Tibial nerve (tissue), 3 donors: ENCODE results near the gene RAB6D.

ENCODE experiments used
- POLR2A ChIP-seq, 2 donors: fragments of 450-650 bp; IDR thresholded peaks; one replicate each; pipeline ENCODE4 v1.6.1; 2017; ENCODE audit warnings: antibody characterized with exemption in 2 of 2, mild to moderate bottlenecking in 2 of 2, moderate library complexity in 2 of 2
- TF ChIP-seq, protein P1 (sequence below), 5 experiments: fragments of 200-600 bp in 3 of 5; fragments of 450-650 bp in 2 of 5; sonication (generic) in 3 of 5; IDR thresholded peaks; one replicate each; pipeline ENCODE4 v1.5.1; 2016 to 2019; ENCODE audit warnings: antibody characterized with exemption in 5 of 5, mild to moderate bottlenecking in 3 of 5, moderate library complexity in 2 of 5

DNA sequence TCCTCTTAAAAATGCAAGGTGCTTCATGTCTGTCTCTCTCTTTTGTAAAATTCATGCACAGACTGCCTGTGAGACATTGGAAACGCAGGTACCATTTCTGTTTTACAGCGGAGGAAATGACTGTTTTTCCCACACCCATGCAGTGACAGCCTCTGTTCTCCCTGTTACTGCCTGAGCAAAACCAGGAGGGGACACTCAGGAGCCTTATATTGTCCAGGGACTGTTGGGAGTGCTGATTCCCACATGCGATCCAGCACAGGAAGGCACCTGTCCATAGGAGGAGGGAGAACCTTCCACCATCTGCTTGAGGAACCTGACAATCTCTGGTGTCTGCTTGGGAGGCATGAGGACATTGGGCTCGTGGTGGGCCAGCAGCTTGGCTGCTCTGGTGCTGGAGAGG is 36.9 kb upstream of the RAB6D start:
- TF ChIP-seq, protein P1, sequence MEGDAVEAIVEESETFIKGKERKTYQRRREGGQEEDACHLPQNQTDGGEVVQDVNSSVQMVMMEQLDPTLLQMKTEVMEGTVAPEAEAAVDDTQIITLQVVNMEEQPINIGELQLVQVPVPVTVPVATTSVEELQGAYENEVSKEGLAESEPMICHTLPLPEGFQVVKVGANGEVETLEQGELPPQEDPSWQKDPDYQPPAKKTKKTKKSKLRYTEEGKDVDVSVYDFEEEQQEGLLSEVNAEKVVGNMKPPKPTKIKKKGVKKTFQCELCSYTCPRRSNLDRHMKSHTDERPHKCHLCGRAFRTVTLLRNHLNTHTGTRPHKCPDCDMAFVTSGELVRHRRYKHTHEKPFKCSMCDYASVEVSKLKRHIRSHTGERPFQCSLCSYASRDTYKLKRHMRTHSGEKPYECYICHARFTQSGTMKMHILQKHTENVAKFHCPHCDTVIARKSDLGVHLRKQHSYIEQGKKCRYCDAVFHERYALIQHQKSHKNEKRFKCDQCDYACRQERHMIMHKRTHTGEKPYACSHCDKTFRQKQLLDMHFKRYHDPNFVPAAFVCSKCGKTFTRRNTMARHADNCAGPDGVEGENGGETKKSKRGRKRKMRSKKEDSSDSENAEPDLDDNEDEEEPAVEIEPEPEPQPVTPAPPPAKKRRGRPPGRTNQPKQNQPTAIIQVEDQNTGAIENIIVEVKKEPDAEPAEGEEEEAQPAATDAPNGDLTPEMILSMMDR (IDR thresholded peaks at IDR 0.05), result no peak
- no peak for TF ChIP-seq POLR2A (IDR thresholded peaks at IDR 0.05)
